H9 (cell line): ENCODE measurements around the gene BARD1. TPM values are rescaled to one million over a fixed set of nuclear protein-coding genes. Genes with fewer than 3 reads are reported as not detected.
A peak's percentile ranks its signal among the peaks of the same experiment; 100 is the strongest.

Experiments
- DNase-seq: peaks from one replicate; pipeline ENCODE4 v3.0.0-alpha.2; 2017
- H2AFZ ChIP-seq: one replicate; pipeline ENCODE4 v1.6.1; 2013; ENCODE audit warnings: mild to moderate bottlenecking, low read length, control low read depth, moderate library complexity
- H2AK5ac ChIP-seq: 2 replicates; pipeline ENCODE4 v1.6.1; 2013; ENCODE audit warnings: low read length, control low read depth, mixed read lengths; ENCODE audit not compliant: insufficient read length
- H2BK120ac ChIP-seq: one replicate; pipeline ENCODE4 v1.6.1; 2013; ENCODE audit warnings: low read depth, mild to moderate bottlenecking, low read length, control low read depth, inconsistent platforms; ENCODE audit not compliant: poor library complexity, severe bottlenecking
- H2BK12ac ChIP-seq: 2 replicates; pipeline ENCODE4 v1.6.1; 2013; ENCODE audit warnings: low read length, control low read depth, mixed read lengths, low read depth; ENCODE audit not compliant: insufficient read length
- H2BK15ac ChIP-seq: 2 replicates; pipeline ENCODE4 v1.6.1; 2013; ENCODE audit warnings: low read depth, low read length, control low read depth
- H2BK20ac ChIP-seq: one replicate; pipeline ENCODE4 v1.6.1; 2013; ENCODE audit warnings: low read depth, mild to moderate bottlenecking, low read length, control low read depth, inconsistent platforms; ENCODE audit not compliant: poor library complexity, severe bottlenecking
- H2BK5ac ChIP-seq: 2 replicates; pipeline ENCODE4 v1.6.1; 2013; ENCODE audit warnings: low read length, control low read depth, mixed read lengths; ENCODE audit not compliant: insufficient read length
- H3K14ac ChIP-seq: 2 replicates; pipeline ENCODE4 v1.6.1; 2013; ENCODE audit warnings: low read length, control low read depth; ENCODE audit not compliant: insufficient read depth
- H3K18ac ChIP-seq: 2 replicates; pipeline ENCODE4 v1.6.1; 2013; ENCODE audit warnings: low read depth, mild to moderate bottlenecking, mixed read lengths, low read length, control low read depth; ENCODE audit not compliant: insufficient read length
- H3K23ac ChIP-seq: 2 replicates; pipeline ENCODE4 v1.6.1; 2013; ENCODE audit warnings: low read length, control low read depth, mixed read lengths, low read depth; ENCODE audit not compliant: insufficient read length
- H3K23me2 ChIP-seq: 2 replicates; pipeline ENCODE4 v1.6.1; 2013; ENCODE audit warnings: low read depth, mild to moderate bottlenecking, mixed read lengths, low read length, control low read depth; ENCODE audit not compliant: insufficient read length, poor library complexity, severe bottlenecking
- H3K27ac ChIP-seq: 2 replicates; pipeline ENCODE4 v1.5.1; 2013; ENCODE audit warnings: low read length, control low read depth, mixed read lengths, low read depth; ENCODE audit not compliant: insufficient read length
- H3K27me3 ChIP-seq: 2 replicates; pipeline ENCODE4 v1.6.1; 2013; ENCODE audit warnings: low read length, control low read depth, inconsistent platforms; ENCODE audit not compliant: insufficient read depth
- H3K4ac ChIP-seq: 2 replicates; pipeline ENCODE4 v1.6.1; 2013; ENCODE audit warnings: low read depth, mild to moderate bottlenecking, control low read depth, inconsistent platforms, low read length, moderate library complexity
- H3K4me1 ChIP-seq: 2 replicates; pipeline ENCODE4 v1.6.1; 2013; ENCODE audit warnings: low read length, control low read depth, inconsistent platforms; ENCODE audit not compliant: insufficient read depth
- H3K4me2 ChIP-seq: 2 replicates; pipeline ENCODE4 v1.6.1; 2013; ENCODE audit warnings: low read length, control low read depth, mixed read lengths; ENCODE audit not compliant: insufficient read length, insufficient read depth
- H3K56ac ChIP-seq: 2 replicates; pipeline ENCODE4 v1.6.1; 2013; ENCODE audit warnings: low read depth, mild to moderate bottlenecking, mixed read lengths, low read length, control low read depth; ENCODE audit not compliant: insufficient read length
- H3K79me1 ChIP-seq: 2 replicates; pipeline ENCODE4 v1.6.1; 2013; ENCODE audit warnings: low read depth, mild to moderate bottlenecking, moderate library complexity, low read length, control low read depth, inconsistent platforms; ENCODE audit not compliant: insufficient read depth, poor library complexity, severe bottlenecking
- H3K79me2 ChIP-seq: 2 replicates; pipeline ENCODE4 v1.6.1; 2013; ENCODE audit warnings: low read length, control low read depth, inconsistent platforms; ENCODE audit not compliant: insufficient read depth
- H3K9ac ChIP-seq: 2 replicates; pipeline ENCODE4 v1.6.1; 2013; ENCODE audit warnings: low read length, control low read depth, mixed read lengths; ENCODE audit not compliant: insufficient read length; ENCODE audit errors: extremely low read depth
- H3K9me3 ChIP-seq: one replicate; pipeline ENCODE4 v1.6.1; 2013; ENCODE audit warnings: low read depth, low read length, inconsistent platforms; ENCODE audit not compliant: control insufficient read depth
- H3T11ph ChIP-seq: one replicate; pipeline ENCODE4 v1.6.1; 2013; ENCODE audit warnings: mild to moderate bottlenecking, low read length, control low read depth, inconsistent platforms
- H4K20me1 ChIP-seq: one replicate; pipeline ENCODE4 v1.6.1; 2013; ENCODE audit not compliant: control insufficient read depth, insufficient read length, insufficient read depth
- H4K5ac ChIP-seq: 2 replicates; pipeline ENCODE4 v1.6.1; 2013; ENCODE audit warnings: low read depth, mild to moderate bottlenecking, mixed read lengths, low read length, control low read depth; ENCODE audit not compliant: insufficient read length
- H4K8ac ChIP-seq: replicated peaks from 2 replicates; pipeline ENCODE4 v1.6.1; 2013; ENCODE audit warnings: low read length, control low read depth, mixed read lengths, low read depth; ENCODE audit not compliant: insufficient read length
- H4K91ac ChIP-seq: 2 replicates; pipeline ENCODE4 v1.6.1; 2013; ENCODE audit warnings: low read depth, mild to moderate bottlenecking, moderate library complexity, mixed read lengths, low read length, control low read depth; ENCODE audit not compliant: insufficient read length
- H3K27ac Mint-ChIP-seq, 3 experiments: 2 replicates in 2 of 3; 3 replicates in 1 of 3; pipeline ENCODE4 v1.8.0; 2020 to 2021; ENCODE audit warnings: mixed read lengths in 3 of 3, mild to moderate bottlenecking in 1 of 3, moderate library complexity in 1 of 3
- H3K27me3 Mint-ChIP-seq: 2 replicates; pipeline ENCODE4 v1.8.0; 2021; ENCODE audit warnings: low read depth, mild to moderate bottlenecking, moderate library complexity, mixed read lengths
- H3K36me3 Mint-ChIP-seq, 3 experiments: 2 replicates in 2 of 3; 3 replicates in 1 of 3; pipeline ENCODE4 v1.8.0; 2020 to 2021; ENCODE audit warnings: low read depth in 3 of 3, mixed read lengths in 3 of 3; ENCODE audit not compliant: insufficient read depth in 1 of 3
- H3K4me1 Mint-ChIP-seq, 2 experiments: 2 replicates each; pipeline ENCODE4 v1.8.0; 2020; ENCODE audit warnings: mixed read lengths in 2 of 2
- H3K4me3 Mint-ChIP-seq, 2 experiments: 2 replicates in 1 of 2; 3 replicates in 1 of 2; pipeline ENCODE4 v1.8.0; 2020 to 2021; ENCODE audit warnings: mild to moderate bottlenecking in 2 of 2, mixed read lengths in 2 of 2, moderate library complexity in 1 of 2
- H3K9me3 Mint-ChIP-seq, 2 experiments: 2 replicates in 1 of 2; 3 replicates in 1 of 2; pipeline ENCODE4 v1.8.0; 2020; ENCODE audit warnings: mild to moderate bottlenecking in 2 of 2, mixed read lengths in 2 of 2, moderate library complexity in 1 of 2
- WGBS: extraction: QIAGEN DNeasy Blood & Tissue Kit; methylation state at CpG from one replicate; pipeline ENCODE4 v1.1.7; 2013; ENCODE audit warnings: missing lambda C conversion rate, low lambda C conversion rate, mixed read lengths; ENCODE audit not compliant: insufficient read length; ENCODE audit errors: extremely low coverage; 5-methylcytosine and 5-hydroxymethylcytosine counted together
- total RNA-seq: library from RNA; stranded (reverse); gene quantifications from 2 replicates; pipeline ENCODE4 v1.2.1, GENCODE V29; 2021
- TF ChIP-seq, protein P1 (sequence below): fragments of 200-600 bp; sonication (generic); conservative IDR thresholded peaks from 3 replicates; pipeline ENCODE4 v1.8.0; 2021; ENCODE audit warnings: antibody characterized with exemption, mild to moderate bottlenecking

Gene BARD1
- total RNA-seq, 1 experiment from 2014 or later = 30.6 TPM

DNA sequence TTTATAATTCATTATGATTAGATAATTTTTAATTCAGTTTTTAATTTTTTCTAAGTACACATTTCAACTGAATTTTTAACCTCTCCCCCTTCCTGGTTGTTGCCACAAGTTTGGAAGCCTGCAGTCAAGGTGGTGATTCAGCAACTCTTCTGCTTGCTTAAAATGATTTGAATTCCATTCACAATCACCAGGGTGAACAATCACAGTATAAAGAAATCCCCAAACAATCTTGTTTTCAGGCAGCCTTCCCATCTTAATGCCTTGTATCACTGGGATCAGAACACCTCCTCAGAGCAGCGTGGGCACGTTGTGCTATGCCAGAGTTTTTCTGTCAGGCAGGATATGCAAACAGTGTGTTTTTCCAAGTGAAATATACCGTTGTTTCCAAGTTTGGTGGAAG lies 46.7 kb upstream of the BARD1 start:
- Histone ChIP-seq H3K23ac (no peak overlapping the region), H3K4ac (no peak overlapping the region), H4K5ac (no peak overlapping the region), H2AK5ac (no peak overlapping the region), H3K9me3 (no peaks in the 10 kb centered on the region), H3K18ac (no peak overlapping the region), H2BK5ac (no peak overlapping the region), H3K79me2 (no peaks in the 10 kb centered on the region), H3K4me2 (no peak overlapping the region), H3K9ac (no peak overlapping the region), H4K8ac (no peak overlapping the region), H3K27ac (no peak overlapping the region), H2BK15ac (no peak overlapping the region), H3K23me2 (no peaks in the 10 kb centered on the region), H3K14ac (no peak overlapping the region), H4K91ac (no peak overlapping the region), H2BK120ac (no peak overlapping the region), H3K79me1 (no peaks in the 10 kb centered on the region), H2BK12ac (no peak overlapping the region), H3T11ph (no peak overlapping the region), H3K27me3 (no peaks in the 10 kb centered on the region), H4K20me1 (no peaks in the 10 kb centered on the region), H2AFZ (no peak overlapping the region), H3K56ac (no peak overlapping the region), H2BK20ac (no peak overlapping the region), H3K4me1 (no peaks in the 10 kb centered on the region)
- H3K27ac Mint-ChIP-seq = peak overlapping the region; percentile 32 to 58 (median 54); a peak in 5 of 7 replicates
- H3K4me1 Mint-ChIP-seq = peaks cover 4 to 11% of the 10 kb centered on the region in 2 experiments
- no peak overlapping the region for H3K4me3 Mint-ChIP-seq
- H3K9me3 Mint-ChIP-seq = no peaks in the 10 kb centered on the region
- TF ChIP-seq, protein P1, sequence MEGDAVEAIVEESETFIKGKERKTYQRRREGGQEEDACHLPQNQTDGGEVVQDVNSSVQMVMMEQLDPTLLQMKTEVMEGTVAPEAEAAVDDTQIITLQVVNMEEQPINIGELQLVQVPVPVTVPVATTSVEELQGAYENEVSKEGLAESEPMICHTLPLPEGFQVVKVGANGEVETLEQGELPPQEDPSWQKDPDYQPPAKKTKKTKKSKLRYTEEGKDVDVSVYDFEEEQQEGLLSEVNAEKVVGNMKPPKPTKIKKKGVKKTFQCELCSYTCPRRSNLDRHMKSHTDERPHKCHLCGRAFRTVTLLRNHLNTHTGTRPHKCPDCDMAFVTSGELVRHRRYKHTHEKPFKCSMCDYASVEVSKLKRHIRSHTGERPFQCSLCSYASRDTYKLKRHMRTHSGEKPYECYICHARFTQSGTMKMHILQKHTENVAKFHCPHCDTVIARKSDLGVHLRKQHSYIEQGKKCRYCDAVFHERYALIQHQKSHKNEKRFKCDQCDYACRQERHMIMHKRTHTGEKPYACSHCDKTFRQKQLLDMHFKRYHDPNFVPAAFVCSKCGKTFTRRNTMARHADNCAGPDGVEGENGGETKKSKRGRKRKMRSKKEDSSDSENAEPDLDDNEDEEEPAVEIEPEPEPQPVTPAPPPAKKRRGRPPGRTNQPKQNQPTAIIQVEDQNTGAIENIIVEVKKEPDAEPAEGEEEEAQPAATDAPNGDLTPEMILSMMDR = no peak
- DNase-seq = no peak
- no peaks in the 10 kb centered on the region; a peak in 1 of 7 replicates for H3K36me3 Mint-ChIP-seq
- no peaks in the 10 kb centered on the region for H3K27me3 Mint-ChIP-seq
- WGBS = no CpG with 5 or more reads among the region's 3 CpGs
